ENCODE data around the gene SMPD3.

DNA sequence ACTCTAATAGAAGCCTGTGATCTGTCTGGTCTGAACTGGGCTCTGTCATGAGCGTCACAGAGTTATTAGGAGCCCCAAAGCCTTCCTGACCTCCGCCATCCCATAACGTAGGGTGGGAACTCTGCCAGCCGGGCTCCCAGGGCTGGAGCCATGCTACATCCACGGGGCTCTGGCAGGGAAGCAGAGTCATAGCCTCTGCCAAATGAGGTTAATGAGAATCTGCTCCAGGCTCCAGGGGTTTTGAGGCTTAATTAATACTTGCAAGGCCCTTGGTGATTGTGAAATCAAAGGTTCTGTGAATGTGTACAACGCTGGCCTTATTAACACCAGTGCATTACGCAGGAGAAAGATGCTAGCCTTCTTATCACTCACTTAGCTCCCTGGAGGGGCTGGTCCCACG is 48.4 kb upstream of the SMPD3 start:
- TF ChIP-seq, protein P1, sequence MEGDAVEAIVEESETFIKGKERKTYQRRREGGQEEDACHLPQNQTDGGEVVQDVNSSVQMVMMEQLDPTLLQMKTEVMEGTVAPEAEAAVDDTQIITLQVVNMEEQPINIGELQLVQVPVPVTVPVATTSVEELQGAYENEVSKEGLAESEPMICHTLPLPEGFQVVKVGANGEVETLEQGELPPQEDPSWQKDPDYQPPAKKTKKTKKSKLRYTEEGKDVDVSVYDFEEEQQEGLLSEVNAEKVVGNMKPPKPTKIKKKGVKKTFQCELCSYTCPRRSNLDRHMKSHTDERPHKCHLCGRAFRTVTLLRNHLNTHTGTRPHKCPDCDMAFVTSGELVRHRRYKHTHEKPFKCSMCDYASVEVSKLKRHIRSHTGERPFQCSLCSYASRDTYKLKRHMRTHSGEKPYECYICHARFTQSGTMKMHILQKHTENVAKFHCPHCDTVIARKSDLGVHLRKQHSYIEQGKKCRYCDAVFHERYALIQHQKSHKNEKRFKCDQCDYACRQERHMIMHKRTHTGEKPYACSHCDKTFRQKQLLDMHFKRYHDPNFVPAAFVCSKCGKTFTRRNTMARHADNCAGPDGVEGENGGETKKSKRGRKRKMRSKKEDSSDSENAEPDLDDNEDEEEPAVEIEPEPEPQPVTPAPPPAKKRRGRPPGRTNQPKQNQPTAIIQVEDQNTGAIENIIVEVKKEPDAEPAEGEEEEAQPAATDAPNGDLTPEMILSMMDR (IDR thresholded peaks at IDR 0.05), result no peak
- no peak for TF ChIP-seq POLR2A (IDR thresholded peaks at IDR 0.05)
- no peak for TF ChIP-seq EP300 (IDR thresholded peaks at IDR 0.05)
